HS-27A (cell line): Measurements from ENCODE around the gene AGT.

Experiments
- DNase-seq: peaks from one replicate; pipeline ENCODE4 v3.0.0-alpha.2; 2012; ENCODE audit warnings: low read depth, missing footprints

AGT gene

DNA sequence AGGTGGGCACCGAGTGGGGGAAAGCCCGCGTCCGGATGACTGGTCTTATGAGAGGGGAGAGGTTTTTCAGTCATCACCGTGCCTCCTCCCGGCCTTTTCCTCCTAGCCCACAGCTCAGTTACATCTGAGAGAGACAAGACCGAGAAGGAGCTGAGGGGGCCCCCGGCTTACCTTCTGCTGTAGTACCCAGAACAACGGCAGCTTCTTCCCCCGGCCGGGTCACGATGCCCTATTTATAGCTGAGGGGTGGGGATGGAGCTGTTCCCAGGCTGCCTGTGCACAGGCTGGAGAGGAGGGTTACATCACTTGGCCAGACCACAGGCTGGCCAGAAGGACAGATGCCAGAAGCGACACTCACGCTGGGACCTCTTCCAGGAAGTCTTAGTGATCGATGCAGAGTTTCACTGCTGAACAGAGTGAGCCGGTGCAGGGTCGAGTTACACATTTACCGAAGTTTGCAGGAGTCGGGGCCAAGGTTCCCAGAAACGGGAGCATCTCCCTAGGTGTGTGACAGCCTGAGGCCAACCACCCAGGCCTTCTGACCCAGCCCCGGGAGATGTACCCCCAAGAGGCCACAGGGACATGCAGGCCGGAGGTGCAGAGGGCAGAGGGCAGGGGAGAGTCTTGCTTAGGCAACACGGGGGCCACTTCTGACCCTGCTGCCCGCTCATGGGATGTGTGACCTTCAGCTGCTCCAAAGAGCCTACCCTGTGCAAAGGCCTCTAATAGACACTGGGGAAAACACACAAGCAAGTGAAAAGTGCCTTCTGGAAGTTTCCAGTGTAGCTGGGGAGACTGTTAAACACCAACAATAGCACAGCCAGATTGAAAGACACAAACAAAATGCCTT is at the start of gene AGT:
AGT (minus strand) TSS at position 208 of the 850 bp plus-strand sequence. CDS start 3,299 bp downstream, outside the sequence.
- peak; percentile 17 for DNase-seq

DNA sequence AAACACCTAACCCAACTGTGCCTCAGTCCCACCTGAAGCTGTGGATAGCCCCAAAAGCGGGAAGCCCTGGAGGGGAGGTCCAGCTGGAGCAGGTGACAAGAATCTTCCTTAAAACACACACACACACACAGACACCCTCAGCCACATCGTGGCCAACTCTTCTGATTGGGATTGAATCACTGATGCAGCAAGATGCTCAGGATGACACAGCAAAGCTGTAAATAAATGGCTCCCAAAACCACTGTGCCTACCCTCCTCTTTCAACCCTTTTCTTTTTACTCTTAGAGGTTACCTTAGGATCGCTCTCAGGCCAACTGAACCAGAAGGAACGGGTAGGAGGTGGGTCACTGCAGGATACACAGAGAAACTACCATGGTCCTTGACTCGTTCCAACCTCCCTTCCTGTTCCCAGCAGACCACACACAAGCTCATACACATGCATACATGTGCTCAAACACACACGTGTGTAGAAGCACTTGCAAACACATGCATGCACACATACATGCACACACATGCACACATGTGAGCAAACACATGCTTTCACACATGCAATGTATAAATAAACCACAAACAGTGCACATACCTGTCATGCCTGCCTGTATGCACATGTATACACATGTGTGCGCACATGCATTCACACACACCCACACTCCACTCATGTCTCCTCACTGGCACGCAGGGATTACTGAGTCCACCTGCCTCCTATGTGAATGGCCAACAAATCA is 47.7 kb upstream of the AGT start:
- DNase-seq: no peak

DNA sequence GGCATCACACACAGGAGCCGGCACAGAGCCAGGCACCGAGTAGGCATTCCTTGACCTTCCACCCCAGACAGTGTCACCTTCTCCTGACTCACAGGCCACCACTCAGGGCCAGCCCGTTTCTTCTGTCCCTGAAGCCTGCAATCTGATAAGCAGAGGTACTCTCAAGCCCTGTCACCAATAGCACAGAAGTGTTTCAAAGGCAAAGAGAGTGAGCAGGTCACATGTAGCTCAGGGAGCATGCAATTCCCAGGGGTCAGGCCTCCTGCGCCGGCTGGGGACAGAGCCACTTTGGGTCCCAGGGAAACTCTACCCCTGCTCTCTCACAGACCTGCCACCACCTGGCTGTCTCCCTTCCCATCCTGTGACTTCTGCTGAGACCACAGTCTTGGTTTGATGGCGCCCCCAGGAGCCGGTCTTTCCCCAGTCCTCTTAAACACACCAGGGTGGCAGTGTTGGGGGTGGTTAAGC is 46.5 kb upstream of the AGT start:
- no peak for DNase-seq

DNA sequence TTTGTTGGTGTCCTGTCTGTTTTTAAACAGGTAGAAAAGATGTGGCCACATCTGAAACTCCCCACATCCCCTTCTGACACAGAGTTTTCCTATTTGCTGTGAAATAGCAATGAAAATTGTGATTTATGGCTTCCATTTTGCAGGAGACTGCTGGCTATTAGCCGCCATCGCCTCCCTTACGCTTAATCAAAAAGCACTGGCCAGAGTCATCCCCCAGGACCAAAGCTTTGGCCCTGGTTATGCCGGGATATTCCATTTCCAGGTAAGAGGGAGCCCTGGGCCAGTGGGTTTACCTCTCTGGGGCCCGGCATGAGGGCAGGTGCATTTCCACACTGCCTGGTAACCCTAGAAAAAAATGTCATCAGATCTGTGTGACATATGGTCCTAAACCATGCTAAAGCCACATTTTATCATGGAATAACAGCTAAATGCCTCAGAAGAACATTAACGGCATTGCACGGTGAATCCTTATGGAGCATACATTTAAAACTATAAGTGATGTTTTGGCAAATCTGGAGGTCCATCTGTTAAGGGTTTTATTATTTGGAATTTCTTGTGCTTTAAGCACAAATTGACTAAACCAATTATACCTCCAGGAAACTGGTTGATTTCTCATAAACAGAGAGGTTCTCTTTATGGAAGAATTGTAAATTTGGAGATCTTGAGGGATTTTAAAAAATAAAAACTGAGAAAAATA is 45.6 kb upstream of the AGT start:
- no peak for DNase-seq

DNA sequence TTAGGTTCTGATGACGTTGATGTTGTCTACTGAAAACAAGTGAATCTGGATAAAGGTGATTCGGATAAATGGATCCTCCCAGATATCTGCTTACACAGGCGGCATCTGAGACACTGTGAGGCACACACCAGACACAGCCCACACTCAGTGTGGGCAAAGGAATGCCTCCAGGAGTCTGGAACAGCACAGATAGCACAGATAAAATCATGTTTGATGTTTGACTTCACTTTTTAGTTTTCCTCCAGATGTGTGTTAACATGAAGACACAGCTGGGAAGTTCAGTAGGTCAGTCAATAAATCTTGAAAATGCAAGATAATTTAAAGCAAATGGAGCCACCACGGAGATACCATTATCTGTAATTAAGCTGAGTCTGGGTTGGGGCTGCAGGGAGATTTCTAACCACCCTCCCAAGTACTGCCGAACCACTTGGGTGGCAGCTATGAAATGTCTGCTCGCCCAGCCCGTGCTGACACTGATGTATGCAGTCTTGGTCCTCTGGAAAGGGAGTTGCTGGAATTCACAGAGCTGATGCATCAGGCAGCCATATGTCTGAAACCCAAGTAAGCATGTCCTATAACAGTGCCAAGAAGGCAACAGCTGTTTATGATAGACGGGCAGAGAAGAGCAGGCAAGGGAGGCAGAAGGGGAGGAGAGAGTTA is 44.9 kb upstream of the AGT start:
- no peak for DNase-seq

DNA sequence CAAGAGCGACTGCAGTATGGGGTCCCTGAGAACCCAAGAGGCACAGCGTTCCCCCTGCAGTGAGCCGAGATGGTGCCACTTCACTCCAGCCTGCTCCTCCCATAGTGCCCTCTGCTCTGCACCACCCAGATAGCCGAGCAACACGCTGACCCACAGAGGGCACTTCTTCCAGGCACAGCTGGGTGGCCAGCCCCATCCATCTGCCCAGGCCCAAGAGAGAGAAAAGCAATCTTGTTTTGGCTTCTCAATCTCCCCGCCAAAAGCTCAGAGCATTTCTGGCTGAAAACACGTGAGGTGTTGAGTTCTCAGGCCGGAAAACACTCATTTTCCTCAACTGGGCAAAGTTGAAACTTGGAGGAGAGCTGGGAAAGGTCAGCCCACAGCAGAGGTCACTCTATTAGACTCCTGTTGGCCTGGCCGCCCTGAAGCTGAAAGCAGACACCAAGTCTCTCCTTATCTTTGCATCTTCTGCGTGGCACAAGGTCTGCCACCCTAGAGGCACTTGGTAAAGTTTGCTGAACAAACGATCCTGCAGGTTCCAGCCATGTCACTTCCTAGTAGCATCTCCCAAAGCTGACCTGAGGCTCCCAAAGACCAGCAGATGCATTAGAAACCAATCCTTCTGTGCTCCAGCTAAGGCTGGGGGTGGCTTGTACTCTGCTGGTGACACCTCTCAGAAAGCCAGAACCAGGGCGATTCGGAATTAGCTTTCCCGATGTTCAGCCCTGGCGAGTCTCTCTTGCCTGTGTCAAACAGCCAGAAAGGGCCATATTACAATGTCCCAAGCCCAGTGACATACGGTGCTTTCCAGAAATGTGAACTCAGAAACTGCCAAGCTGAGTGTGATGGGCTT is 44.2 kb upstream of the AGT start:
- no peak for DNase-seq

DNA sequence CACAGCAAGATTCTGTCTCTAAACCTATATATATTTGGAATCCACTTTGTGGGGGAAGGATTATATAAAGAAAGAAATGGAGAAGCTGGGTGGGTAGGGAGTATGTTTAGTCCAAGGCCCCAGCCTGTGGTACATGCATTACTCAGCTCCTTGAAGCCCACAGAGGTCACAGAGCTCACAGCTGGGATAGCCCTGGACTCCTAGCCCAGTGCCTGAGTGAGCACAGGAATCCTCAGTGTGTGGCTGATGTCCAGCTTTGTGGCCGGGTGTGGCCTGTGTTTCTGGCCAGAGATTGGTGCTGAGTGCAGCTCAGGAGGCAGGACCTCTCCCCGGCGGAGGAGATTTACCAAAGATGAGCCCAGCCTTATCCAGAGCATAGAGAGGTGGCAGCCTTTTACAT is 40.9 kb upstream of the AGT start:
- peak; percentile 38 for DNase-seq

DNA sequence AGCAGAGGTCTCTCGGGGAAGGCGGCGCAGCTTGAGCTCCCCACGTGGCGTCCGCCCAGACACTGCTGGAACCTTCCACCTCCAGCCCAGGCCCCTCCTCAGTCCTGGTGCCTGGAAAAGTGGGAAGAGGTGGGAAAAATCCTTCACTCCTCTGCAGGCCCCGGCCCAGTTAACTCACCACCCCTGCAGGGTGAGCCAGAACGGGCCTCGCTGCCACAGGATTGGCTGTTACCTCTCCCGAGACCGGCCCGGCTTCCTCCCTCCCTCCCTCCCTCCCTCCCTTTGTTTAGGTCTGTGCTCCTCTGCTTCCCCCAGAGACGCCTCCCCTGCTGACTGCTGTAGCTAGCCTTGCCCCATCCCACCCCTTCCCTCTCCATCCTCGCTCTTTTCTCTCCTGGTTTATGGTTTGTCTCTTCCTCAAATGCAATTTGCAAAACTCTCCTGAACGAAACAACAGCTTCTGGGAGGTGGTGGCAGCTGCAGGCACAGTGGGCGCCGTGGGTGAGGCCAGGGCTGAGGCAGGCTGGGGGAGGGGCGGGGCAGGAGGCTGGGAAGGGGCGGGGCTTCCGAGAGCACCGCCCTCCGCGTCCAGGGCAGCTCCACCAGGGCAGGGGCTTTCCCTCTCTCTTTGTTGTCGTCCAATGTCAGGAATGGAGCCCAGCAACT is 39.8 kb upstream of the AGT start:
- no peak for DNase-seq

DNA sequence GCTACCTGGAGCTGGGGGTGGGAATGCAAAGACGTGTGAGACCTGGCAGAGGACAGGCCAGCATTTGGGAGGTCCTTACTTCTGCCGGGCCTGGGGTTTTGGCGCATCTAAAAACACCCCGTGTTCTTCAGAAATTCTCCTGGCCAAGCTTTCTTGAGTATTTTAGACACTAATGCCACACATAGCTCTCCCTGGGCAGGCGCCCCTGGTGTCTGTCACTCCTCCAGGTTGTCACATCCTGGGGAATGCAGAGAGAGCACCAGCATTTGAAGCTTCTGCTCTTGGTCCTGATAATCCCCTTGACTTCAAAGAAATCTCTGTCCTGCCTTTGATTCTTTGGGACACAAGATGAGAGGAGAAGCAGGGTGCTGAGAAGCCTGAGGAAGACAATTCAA is 39.3 kb upstream of the AGT start:
- no peak for DNase-seq

DNA sequence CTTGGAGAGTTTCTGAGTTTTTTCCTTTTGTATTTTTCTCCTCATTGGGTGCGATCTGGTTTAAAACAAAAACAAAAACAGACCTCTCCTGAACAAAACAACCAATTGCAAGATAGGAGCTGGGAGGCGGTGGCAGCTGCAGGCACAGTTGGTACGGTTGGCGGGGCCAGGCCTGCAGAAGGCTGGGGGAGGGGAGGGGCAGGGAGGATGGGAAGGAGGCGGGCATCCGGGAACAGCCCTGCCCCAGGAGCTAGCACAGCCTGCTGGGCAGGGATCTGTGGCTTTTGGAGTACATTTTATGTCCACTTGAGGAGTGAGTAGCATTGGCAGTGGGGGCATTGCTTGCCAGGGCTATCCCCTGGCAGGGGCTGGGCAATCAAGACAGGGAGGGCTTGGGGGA is 38.5 kb upstream of the AGT start:
- no peak for DNase-seq

DNA sequence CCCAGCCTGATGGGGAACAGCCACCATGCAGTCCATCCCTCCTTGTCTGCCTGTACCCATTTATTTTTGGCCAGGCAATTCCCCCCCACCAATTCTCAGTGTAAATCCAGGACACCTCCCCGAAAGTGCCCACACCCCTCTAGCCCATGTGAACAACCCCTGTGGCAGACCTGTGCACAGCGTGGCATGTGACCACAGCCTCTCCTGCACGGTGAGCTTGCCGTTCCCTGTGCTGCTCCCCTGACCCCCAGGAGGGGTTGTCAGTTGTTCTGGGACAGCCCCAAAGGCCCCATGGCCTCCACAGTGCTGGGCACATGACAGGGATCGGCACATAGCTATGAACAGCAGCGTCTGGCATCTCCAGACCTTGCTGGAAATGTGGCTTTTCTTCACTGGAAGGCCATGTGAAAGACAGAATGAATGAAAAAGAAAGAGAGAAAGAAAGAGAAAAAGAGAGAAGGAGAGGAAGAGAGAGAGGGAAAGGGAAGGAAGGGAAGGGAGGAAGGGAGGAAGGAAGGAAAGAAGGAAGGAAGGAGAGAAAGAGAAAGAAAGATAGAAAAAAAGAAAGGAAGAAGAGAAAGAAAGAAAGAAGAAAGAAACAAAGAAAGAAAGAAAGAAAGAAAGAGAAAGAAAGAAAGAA is 37.2 kb upstream of the AGT start:
- no peak for DNase-seq

DNA sequence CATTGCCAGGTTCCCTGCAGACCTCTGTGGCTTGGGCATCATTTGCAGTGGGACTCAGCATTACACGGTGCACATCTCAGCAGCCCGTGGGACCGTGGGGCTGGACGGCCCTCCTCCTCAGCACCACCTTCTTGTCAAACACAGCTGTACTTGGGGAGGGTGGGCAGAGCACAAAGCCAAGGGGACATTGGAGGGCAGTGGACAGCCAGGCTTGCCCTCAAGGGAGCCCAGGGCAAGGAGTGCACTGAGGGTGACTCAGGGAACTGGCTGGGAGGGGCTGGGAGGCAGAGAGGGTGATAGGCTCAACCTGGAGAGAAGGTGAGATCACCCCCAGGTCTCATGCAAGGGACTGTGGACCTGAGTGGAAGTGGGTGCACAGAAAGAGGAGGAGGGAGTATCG is 36.7 kb upstream of the AGT start:
- DNase-seq: no peak

DNA sequence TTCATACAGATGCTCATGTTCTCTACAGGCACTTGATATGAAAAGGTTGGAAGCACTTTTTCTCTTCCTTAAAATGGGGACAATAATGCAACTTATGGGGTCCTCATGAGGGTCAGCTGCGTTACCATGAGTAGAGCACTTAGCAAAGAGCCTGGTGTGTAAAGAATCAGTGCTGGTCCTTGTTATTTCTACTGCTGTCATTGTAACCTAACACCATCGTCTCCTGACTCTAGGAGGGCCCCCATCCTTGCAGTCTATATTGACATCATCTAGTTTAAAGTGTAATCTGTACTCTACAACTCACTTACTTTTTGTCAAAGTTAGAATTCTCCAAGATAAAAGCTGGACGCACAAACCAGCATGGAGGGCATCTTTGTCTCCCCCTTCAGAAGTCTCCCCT is 35.7 kb upstream of the AGT start:
- DNase-seq: no peak

DNA sequence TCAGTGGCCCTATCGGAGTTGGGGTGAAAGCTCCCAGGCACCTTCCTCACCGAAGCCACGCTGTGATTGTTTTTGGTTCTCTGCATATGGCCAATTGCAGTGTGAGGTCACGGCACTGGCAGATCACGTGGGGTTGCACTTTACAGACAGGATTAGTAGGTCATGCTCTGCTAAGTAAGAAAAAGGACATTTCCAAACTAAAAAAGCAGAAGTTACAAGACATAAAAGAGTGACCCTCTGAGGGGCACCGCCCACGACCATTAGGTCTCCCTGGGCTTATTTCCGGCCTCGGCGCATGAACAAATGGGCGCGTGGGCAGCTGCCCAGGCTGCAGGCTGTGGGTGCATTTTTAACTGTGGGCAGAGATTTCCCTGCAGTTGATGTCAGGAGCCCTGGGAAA is 35.2 kb upstream of the AGT start:
- no peak for DNase-seq

DNA sequence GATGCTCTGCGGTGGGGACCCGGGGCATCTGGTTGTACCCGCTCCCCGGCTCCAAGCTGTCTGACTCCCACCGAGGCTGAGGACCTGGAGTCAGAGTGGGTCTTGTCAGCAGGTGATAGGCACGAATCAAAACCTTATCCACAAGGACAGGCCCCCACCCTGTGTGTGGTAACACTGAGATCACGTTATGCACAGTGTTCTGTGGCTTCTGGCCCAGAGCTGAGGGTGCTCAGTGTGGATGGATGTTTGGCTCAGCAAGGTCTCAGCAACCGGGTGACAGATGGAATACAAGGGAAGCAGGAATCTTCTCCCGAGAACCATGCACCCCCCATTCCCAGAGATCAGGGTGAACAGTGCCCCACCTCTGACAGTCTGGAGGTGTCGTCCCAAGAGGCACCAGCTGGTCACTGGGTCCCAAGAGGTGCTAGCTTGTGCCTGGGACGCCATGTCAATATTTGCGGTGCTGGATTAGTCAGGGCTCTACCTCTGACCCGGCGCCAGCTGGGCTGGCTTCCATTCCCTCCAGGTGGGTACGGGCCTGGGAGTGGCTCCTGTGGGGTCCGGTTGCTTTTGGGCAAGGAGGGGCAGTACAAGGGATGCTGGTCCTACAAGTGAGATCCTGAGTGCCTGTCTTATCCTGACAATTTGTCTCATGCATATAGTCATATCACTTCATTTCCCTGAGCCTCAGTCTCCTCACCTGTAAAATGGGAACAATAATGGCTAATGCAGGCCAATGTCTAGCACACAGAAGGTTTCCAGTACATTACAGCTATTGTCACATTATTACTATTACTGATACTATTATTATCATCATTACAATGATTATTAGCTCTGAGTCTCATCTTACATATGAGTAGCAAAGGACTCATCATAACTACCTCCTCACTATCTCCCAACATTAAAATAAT is 34.2 kb upstream of the AGT start:
- no peak for DNase-seq

DNA sequence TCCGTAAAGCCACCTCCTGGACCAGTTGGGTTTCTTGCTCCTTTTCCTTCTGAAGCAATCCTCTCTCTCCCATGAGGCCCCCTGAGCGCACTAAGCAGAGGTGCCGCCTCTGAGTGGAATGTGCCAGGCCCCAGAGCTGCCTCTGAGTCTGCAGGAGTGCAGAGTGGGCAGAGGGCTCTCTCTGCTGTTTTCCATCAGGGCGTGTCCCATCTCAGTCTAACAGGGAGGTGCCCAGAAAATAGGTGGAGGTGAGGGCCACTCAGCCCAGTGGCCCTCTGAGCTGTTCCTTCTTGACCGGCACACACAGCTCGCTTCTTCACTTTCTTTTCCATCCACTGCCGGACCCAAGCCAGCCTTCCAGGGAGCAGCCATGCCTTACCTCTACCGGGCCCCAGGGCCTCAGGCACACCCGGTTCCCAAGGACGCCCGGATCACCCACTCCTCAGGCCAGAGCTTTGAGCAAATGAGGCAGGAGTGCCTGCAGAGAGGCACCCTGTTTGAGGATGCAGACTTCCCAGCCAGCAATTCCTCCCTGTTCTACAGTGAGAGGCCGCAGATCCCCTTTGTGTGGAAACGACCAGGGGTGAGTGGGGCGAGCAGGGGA is 33.3 kb upstream of the AGT start, which contains the start of gene CAPN9:
CAPN9 (plus strand) TSS at position 262 of the 604 bp plus-strand sequence; CDS start at position 371, 109 bp downstream.
- DNase-seq: no peak

DNA sequence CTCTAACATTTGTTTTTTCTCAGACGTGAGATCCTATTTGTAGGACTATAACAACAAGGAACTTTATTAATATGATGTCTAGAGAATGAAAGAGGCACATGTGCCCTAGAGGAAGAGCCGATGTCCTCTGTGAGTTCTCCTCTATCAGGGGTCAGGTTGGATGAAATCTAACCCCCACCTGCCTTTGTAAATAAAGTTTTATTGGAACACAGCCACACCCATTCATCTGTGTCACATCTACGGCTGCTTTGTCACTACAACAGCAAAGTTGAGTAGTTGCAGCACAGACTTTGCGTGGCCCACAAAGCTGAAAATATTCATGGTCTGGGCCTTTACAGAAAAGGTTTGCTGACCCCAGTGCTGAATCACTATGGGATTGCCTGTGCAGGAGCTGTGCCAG is 32.7 kb upstream of the AGT start:
- no peak for DNase-seq

DNA sequence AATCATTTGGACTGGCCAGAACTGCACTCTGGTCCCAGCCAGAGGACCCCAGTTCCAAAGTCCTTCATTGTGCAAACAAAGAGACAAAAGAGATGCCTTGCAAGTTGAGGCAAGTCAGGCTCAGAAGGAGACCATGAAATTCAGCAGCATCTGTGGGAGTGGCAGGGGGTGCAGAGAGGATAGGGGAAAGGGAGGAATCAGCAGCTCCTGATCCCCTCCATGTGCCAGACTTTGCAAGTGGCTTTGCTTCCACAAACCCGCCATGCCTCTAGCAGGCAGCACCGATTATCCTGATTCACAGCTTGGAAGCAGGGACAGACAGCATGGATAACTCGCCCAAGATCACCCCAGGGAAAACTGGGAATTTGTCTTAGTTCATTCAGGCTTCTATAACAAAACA is 31.1 kb upstream of the AGT start:
- DNase-seq: no peak

DNA sequence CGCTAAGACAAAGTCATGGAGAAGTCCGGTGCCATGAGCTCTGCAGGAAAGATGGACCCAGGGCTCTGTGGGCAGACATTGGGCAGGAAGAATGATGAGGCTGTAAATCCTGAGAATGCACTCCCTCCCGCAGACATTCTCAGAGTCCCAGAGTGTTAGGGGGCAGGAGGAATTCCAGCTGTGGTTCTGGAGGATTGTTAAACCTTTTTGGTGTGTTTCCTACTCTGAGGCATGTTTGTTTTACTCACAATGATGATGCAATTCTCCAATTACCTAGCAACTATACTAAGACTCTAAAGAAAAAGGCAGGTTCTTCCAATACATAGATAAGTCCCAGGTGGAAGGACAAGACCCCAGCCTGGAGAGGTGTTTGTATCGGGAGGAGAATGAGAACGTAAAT is 30.5 kb upstream of the AGT start:
- DNase-seq: no peak
